SK-N-SH (cell line): Measurements from ENCODE around the gene PAAF1. TPM values are rescaled to one million over a fixed set of nuclear protein-coding genes. Genes with fewer than 3 reads are reported as not detected.

Experiments
- CTCF ChIA-PET: fragments of 300-600, 350-600 bp; formaldehyde crosslinking; extraction: SDS; loops from one replicate; lab custom pipeline; 2021; lab: Yijun Ruan, JAX
- POLR2A ChIA-PET: fragments of 350-600 bp; sonication (Branson Sonifier 250); formaldehyde crosslinking; extraction: SDS; loops from one replicate; lab custom pipeline; 2020; ENCODE audit warnings: antibody characterized with exemption, inconsistent platforms; lab: Yijun Ruan, JAX
- DNase-seq: peaks from one replicate; pipeline ENCODE4 v3.0.0; 2012
- H2AFZ ChIP-seq: fragments of 200-600 bp; sonication (generic); 2 replicates; pipeline ENCODE4 v1.8.1; 2016; ENCODE audit warnings: antibody characterized with exemption, mild to moderate bottlenecking, low read depth
- H3F3A ChIP-seq: fragments of 200-600 bp; sonication (generic); replicated peaks from 2 replicates; pipeline ENCODE3; 2016; ENCODE audit warnings: antibody characterized with exemption, mild to moderate bottlenecking; ENCODE audit not compliant: insufficient read depth
- H3K27ac ChIP-seq, 2 experiments: fragments of 200-500 bp in 1 of 2; fragments of 200-600 bp in 1 of 2; sonication (Bioruptor generic) in 1 of 2; sonication (generic), shearing (Covaris generic) in 1 of 2; 2 replicates each; pipeline versions ENCODE4 v1.5.1 to v1.6.1; 2014 to 2016; ENCODE audit warnings: low read depth in 2 of 2, inconsistent platforms in 1 of 2, low read length in 1 of 2, mild to moderate bottlenecking in 1 of 2, mixed read lengths in 1 of 2
- H3K27me3 ChIP-seq: fragments of 200-600 bp; sonication (generic), shearing (Covaris generic); 2 replicates; pipeline ENCODE4 v1.6.1; 2016; ENCODE audit warnings: mixed run types; ENCODE audit not compliant: insufficient read depth
- H3K36me3 ChIP-seq, 2 experiments: fragments of 200-500 bp in 1 of 2; fragments of 200-600 bp in 1 of 2; sonication (Bioruptor generic) in 1 of 2; sonication (generic) in 1 of 2; replicated peaks in 1 of 2; 2 replicates each; pipeline versions ENCODE3 to v1.5.1; 2014 to 2016; ENCODE audit warnings: low read length in 1 of 2, mild to moderate bottlenecking in 1 of 2; ENCODE audit not compliant: insufficient read depth in 2 of 2, control insufficient read depth in 1 of 2
- H3K4me1 ChIP-seq, 2 experiments: fragments of 200-500 bp in 1 of 2; fragments of 200-600 bp in 1 of 2; sonication (Bioruptor generic) in 1 of 2; sonication (generic), shearing (Covaris generic) in 1 of 2; 2 replicates each; pipeline versions ENCODE4 v1.5.1 to v1.6.1; 2014 to 2016; ENCODE audit warnings: low read depth in 1 of 2, low read length in 1 of 2, mixed run types in 1 of 2; ENCODE audit not compliant: insufficient read depth in 2 of 2, control insufficient read depth in 1 of 2
- H3K4me2 ChIP-seq: fragments of 200-600 bp; sonication (generic), shearing (Covaris generic); 2 replicates; pipeline ENCODE4 v1.6.1; 2017; ENCODE audit warnings: mixed run types
- H3K4me3 ChIP-seq, 2 experiments: fragments of 200-500 bp in 1 of 2; fragments of 200-600 bp in 1 of 2; sonication (Bioruptor generic) in 1 of 2; sonication (generic), shearing (Covaris generic) in 1 of 2; 2 replicates each; pipeline versions ENCODE4 v1.5.1 to v1.8.1; 2014 to 2016; ENCODE audit warnings: low read depth in 2 of 2, inconsistent platforms in 1 of 2, low read length in 1 of 2, mild to moderate bottlenecking in 1 of 2, mixed read lengths in 1 of 2, moderate library complexity in 1 of 2
- H3K79me2 ChIP-seq: fragments of 200-600 bp; sonication (generic); 2 replicates; pipeline ENCODE4 v1.8.1; 2017; ENCODE audit warnings: mild to moderate bottlenecking; ENCODE audit not compliant: insufficient read depth
- H3K9ac ChIP-seq: fragments of 200-600 bp; sonication (generic); 2 replicates; pipeline ENCODE4 v1.6.1; 2017; ENCODE audit warnings: mixed run types
- H3K9me2 ChIP-seq: fragments of 200-600 bp; sonication (generic); 2 replicates; pipeline ENCODE4 v1.6.1; 2017; ENCODE audit warnings: mixed run types
- H3K9me3 ChIP-seq: fragments of 200-600 bp; sonication (generic); 2 replicates; pipeline ENCODE4 v1.6.1; 2017; ENCODE audit warnings: mixed run types, mild to moderate bottlenecking, moderate library complexity
- H4K20me1 ChIP-seq: fragments of 200-600 bp; sonication (generic); 2 replicates; pipeline ENCODE4 v1.6.1; 2017; ENCODE audit warnings: mild to moderate bottlenecking, mixed run types; ENCODE audit not compliant: insufficient read depth
- CHD2 ChIP-seq: fragments of 150-350 bp; IDR thresholded peaks from 2 replicates; pipeline ENCODE4 v1.6.1; 2018; ENCODE audit warnings: low read length; ENCODE audit not compliant: partially characterized antibody
- ELF1 ChIP-seq: IDR thresholded peaks from 2 replicates; pipeline ENCODE4 v1.4.0; 2012
- EP300 ChIP-seq, 2 experiments: IDR thresholded peaks; 2 replicates each; pipeline versions ENCODE4 v1.4.0 to v1.6.1; 2012; ENCODE audit warnings: borderline replicate concordance in 1 of 2, low read depth in 1 of 2, low read length in 1 of 2
- EZH2phosphoT487 ChIP-seq: fragments of 200-600 bp; sonication (generic); IDR thresholded peaks from 2 replicates; pipeline ENCODE4 v1.6.1; 2017; ENCODE audit warnings: low read depth, mixed run types, mild to moderate bottlenecking, antibody characterized with exemption, moderate library complexity, borderline replicate concordance
- FOSL2 ChIP-seq: IDR thresholded peaks from 2 replicates; pipeline ENCODE4 v1.4.0; 2012; ENCODE audit warnings: low read depth, mild to moderate bottlenecking, moderate library complexity, borderline replicate concordance
- FOXJ3 ChIP-seq: sonication (generic); formaldehyde crosslinking; IDR thresholded peaks from 2 replicates; pipeline ENCODE4 v1.5.1; 2020; ENCODE audit warnings: mild to moderate bottlenecking, missing genetic modification reagents
- FOXM1 ChIP-seq: IDR thresholded peaks from 2 replicates; pipeline ENCODE4 v1.4.0; 2012; ENCODE audit warnings: low read depth, mild to moderate bottlenecking
- GABPA ChIP-seq: IDR thresholded peaks from 2 replicates; pipeline ENCODE4 v1.4.0; 2012; ENCODE audit warnings: low read depth, mild to moderate bottlenecking
- JUND ChIP-seq: IDR thresholded peaks from 2 replicates; pipeline ENCODE4 v1.4.0; 2012
- MXI1 ChIP-seq: IDR thresholded peaks from 2 replicates; pipeline ENCODE4 v1.6.1; 2012; ENCODE audit warnings: mild to moderate bottlenecking, low read depth, low read length, improper control_type of control experiment
- NFIC ChIP-seq: IDR thresholded peaks from 2 replicates; pipeline ENCODE4 v1.4.0; 2012; ENCODE audit warnings: borderline replicate concordance
- NRF1 ChIP-seq: IDR thresholded peaks from 2 replicates; pipeline ENCODE4 v1.6.1; 2012; ENCODE audit warnings: low read depth, mild to moderate bottlenecking, low read length
- RAD21 ChIP-seq: IDR thresholded peaks from 2 replicates; pipeline ENCODE4 v1.6.1; 2012; ENCODE audit warnings: mild to moderate bottlenecking, low read length
- RCOR1 ChIP-seq: fragments of 150-350 bp; IDR thresholded peaks from 2 replicates; pipeline ENCODE4 v1.6.1; 2017; ENCODE audit warnings: antibody characterized with exemption, low read length
- RFX5 ChIP-seq: IDR thresholded peaks from 2 replicates; pipeline ENCODE4 v1.6.1; 2012; ENCODE audit warnings: mild to moderate bottlenecking, improper control_type of control experiment, low read length
- RXRA ChIP-seq: IDR thresholded peaks from 2 replicates; pipeline ENCODE4 v1.4.0; 2012; ENCODE audit warnings: low read depth, mild to moderate bottlenecking, borderline replicate concordance
- SIN3A ChIP-seq: IDR thresholded peaks from 2 replicates; pipeline ENCODE4 v1.6.1; 2012; ENCODE audit warnings: low read depth, mild to moderate bottlenecking, low read length, moderate library complexity, borderline replicate concordance
- SMC3 ChIP-seq: IDR thresholded peaks from 2 replicates; pipeline ENCODE4 v1.6.1; 2012; ENCODE audit warnings: low read depth, low read length, improper control_type of control experiment
- TAF1 ChIP-seq: IDR thresholded peaks from 2 replicates; pipeline ENCODE4 v1.6.1; 2012; ENCODE audit warnings: low read depth, mild to moderate bottlenecking, low read length, moderate library complexity, borderline replicate concordance
- TCF12 ChIP-seq: IDR thresholded peaks from 2 replicates; pipeline ENCODE4 v1.4.0; 2012
- TEAD4 ChIP-seq: IDR thresholded peaks from 2 replicates; pipeline ENCODE4 v1.4.0; 2012; ENCODE audit warnings: mild to moderate bottlenecking, borderline replicate concordance; ENCODE audit not compliant: insufficient read depth
- YY1 ChIP-seq: IDR thresholded peaks from 2 replicates; pipeline ENCODE4 v1.4.0; 2012; ENCODE audit warnings: low read depth, mild to moderate bottlenecking
- WGBS: methylation state at CpG from one replicate; pipeline ENCODE4 v1.1.6; 2017; ENCODE audit warnings: low lambda C conversion rate; 5-methylcytosine and 5-hydroxymethylcytosine counted together
- polyA plus RNA-seq, 3 experiments: library from polyadenylated mRNA; depleted of rRNA; stranded (reverse); fragments of >200 nt; gene quantifications; 2 replicates each; pipeline ENCODE4 v1.2.3, GENCODE V29; 2012
- TF ChIP-seq, protein P1 (sequence below): IDR thresholded peaks from 2 replicates; pipeline ENCODE4; 2012
- TF ChIP-seq, protein P2 (sequence below): IDR thresholded peaks from 2 replicates; pipeline ENCODE4 v1.4.0; 2012; ENCODE audit warnings: low read depth, borderline replicate concordance
- TF ChIP-seq, protein P3 (sequence below): fragments of 150-350 bp; IDR thresholded peaks from 2 replicates; pipeline ENCODE4 v1.6.1; 2017; ENCODE audit warnings: antibody characterized with exemption, low read length, low read depth, borderline replicate concordance
- TF ChIP-seq, protein P4 (sequence below): IDR thresholded peaks from 2 replicates; pipeline ENCODE4 v1.4.0; 2012; ENCODE audit warnings: low read depth, borderline replicate concordance
- TF ChIP-seq, protein P5 (sequence below): fragments of 150-350 bp; IDR thresholded peaks from 2 replicates; pipeline ENCODE4 v1.6.1; 2016; ENCODE audit warnings: mild to moderate bottlenecking, low read depth, low read length

Gene PAAF1
- polyA plus RNA-seq, 1 of the 3 experiments (the other 2 are of a cell fraction), result 23.2 TPM

DNA sequence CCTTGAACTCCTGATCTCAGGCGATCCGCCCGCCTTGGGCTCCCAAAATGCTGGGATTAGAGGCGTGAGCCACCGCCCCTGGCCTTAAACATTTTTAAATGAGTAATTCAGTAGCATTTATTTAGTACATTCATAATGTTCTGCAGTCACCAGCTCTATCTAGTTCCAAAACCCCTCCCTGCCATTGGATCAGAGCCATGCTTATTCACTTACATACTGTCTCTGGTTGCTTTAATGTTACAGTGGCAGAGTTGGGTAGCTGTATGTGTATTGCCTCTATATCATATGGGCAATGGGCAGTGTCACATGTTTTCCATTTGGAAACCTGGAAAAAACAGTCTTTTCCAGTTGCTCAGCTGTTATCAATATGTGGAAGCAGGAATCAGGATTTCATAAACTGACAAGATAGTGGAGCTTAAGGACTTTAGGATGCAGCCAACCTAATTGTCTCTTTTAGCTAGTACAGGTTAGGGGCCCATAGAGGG lies 10.7 kb upstream of the PAAF1 start:
- no peaks in the 10 kb centered on the region for H3K9me3 ChIP-seq
- H3K9me2 ChIP-seq, result no peaks in the 10 kb centered on the region
- no peaks in the 10 kb centered on the region for H3K79me2 ChIP-seq
- no peak overlapping the region for H3K4me3 ChIP-seq
- peaks cover 0 to 9% of the 10 kb centered on the region in 2 experiments for H3K36me3 ChIP-seq
- ChIA-PET CTCF (interaction anchor here (0.8 to 2.6 kb wide), 3 partner anchors 10 to 205 kb away, joined by 3 to 11 read pairs (median 4); no protein-coding TSS in a partner anchor), POLR2A (interaction anchor here (0.5 to 2.0 kb wide), 11 partner anchors 10 to 935 kb away, joined by 3 to 14 read pairs (median 3); partner anchors contain the start of genes FAM168A, MRPL48, PGM2L1 and RAB6A)
- peaks cover 12 to 13% of the 10 kb centered on the region in 2 experiments for H3K4me1 ChIP-seq
- H3K9ac ChIP-seq, result peak overlapping the region; percentile 5; the same call in 1 of the 2 replicates
- peak overlapping the region; percentile 93 to 97 for H3K27ac ChIP-seq
- peak overlapping the region; percentile 43 for H3K4me2 ChIP-seq
- peak; percentile 62 for DNase-seq
- WGBS, result 42% methylated on average over 5 of the region's 5 CpGs
- peaks cover 42% of the 10 kb centered on the region for H3F3A ChIP-seq
- H2AFZ ChIP-seq, result no peak overlapping the region
- no peaks in the 10 kb centered on the region for H3K27me3 ChIP-seq
- H4K20me1 ChIP-seq, result no peaks in the 10 kb centered on the region
- TF ChIP-seq RCOR1 (peak; percentile 42; the same call in 1 of the 2 replicates), FOXJ3 (CRISPR knock-in tag) (peak; percentile 69; the same call in 1 of the 2 replicates), FOSL2 (no peak), EZH2phosphoT487 (no peak), JUND (no peak), ELF1 (no peak), RFX5 (no peak), TEAD4 (no peak), RAD21 (0 out of 2 replicates have a peak, but pooled peaks have one; percentile 30), FOXM1 (no peak), GABPA (no peak), RXRA (no peak), NRF1 (no peak), CHD2 (peak; percentile 77), MXI1 (peak; percentile 61; the same call in 1 of the 2 replicates), TAF1 (no peak), YY1 (no peak), TCF12 (no peak), SIN3A (no peak; the same call in 1 of the 2 replicates), SMC3 (no peak), NFIC (no peak; the same call in 1 of the 2 replicates), EP300 (IDR thresholded peaks at IDR 0.05; ENCODE audit: borderline replicate concordance in 1 of 2, low read depth in 1 of 2, low read length in 1 of 2) (no peak; a peak in 1 of 4 replicates)
- TF ChIP-seq, protein P1, sequence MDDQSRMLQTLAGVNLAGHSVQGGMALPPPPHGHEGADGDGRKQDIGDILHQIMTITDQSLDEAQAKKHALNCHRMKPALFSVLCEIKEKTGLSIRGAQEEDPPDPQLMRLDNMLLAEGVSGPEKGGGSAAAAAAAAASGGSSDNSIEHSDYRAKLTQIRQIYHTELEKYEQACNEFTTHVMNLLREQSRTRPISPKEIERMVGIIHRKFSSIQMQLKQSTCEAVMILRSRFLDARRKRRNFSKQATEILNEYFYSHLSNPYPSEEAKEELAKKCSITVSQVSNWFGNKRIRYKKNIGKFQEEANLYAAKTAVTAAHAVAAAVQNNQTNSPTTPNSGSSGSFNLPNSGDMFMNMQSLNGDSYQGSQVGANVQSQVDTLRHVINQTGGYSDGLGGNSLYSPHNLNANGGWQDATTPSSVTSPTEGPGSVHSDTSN, result no peak
- TF ChIP-seq, protein P2, sequence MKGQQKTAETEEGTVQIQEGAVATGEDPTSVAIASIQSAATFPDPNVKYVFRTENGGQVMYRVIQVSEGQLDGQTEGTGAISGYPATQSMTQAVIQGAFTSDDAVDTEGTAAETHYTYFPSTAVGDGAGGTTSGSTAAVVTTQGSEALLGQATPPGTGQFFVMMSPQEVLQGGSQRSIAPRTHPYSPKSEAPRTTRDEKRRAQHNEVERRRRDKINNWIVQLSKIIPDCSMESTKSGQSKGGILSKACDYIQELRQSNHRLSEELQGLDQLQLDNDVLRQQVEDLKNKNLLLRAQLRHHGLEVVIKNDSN, result no peak; the same call in 1 of the 2 replicates
- TF ChIP-seq, protein P3, sequence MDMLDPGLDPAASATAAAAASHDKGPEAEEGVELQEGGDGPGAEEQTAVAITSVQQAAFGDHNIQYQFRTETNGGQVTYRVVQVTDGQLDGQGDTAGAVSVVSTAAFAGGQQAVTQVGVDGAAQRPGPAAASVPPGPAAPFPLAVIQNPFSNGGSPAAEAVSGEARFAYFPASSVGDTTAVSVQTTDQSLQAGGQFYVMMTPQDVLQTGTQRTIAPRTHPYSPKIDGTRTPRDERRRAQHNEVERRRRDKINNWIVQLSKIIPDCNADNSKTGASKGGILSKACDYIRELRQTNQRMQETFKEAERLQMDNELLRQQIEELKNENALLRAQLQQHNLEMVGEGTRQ, result no peak
- TF ChIP-seq, protein P4, sequence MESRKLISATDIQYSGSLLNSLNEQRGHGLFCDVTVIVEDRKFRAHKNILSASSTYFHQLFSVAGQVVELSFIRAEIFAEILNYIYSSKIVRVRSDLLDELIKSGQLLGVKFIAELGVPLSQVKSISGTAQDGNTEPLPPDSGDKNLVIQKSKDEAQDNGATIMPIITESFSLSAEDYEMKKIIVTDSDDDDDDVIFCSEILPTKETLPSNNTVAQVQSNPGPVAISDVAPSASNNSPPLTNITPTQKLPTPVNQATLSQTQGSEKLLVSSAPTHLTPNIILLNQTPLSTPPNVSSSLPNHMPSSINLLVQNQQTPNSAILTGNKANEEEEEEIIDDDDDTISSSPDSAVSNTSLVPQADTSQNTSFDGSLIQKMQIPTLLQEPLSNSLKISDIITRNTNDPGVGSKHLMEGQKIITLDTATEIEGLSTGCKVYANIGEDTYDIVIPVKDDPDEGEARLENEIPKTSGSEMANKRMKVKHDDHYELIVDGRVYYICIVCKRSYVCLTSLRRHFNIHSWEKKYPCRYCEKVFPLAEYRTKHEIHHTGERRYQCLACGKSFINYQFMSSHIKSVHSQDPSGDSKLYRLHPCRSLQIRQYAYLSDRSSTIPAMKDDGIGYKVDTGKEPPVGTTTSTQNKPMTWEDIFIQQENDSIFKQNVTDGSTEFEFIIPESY, result no peak
- TF ChIP-seq, protein P5, sequence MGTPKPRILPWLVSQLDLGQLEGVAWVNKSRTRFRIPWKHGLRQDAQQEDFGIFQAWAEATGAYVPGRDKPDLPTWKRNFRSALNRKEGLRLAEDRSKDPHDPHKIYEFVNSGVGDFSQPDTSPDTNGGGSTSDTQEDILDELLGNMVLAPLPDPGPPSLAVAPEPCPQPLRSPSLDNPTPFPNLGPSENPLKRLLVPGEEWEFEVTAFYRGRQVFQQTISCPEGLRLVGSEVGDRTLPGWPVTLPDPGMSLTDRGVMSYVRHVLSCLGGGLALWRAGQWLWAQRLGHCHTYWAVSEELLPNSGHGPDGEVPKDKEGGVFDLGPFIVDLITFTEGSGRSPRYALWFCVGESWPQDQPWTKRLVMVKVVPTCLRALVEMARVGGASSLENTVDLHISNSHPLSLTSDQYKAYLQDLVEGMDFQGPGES, result no peak
